ENCODE measurements around the gene AIF1.
A peak's percentile ranks its signal among the peaks of the same experiment; 100 is the strongest.

AIF1 gene

DNA sequence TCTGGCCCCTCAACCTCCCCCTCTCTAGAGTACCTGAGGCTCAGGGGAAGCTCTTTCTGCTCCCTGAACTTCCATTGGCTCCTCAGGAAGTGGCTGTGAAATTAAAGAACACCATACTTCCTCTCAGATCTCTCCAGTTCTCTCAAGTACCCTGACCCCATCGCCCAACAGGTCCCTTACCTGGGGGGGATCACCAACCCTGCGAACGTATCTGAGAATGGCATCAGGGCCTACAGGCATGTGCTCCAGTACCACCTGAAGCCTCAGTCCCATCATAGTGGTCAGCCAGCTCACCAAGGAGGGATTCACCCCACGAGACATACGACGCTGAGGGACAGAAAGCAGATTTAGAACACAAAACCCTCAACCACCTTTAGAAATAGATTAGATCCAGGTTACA, 25.6 kb downstream of the AIF1 start:
- TF ChIP-seq, protein P1, sequence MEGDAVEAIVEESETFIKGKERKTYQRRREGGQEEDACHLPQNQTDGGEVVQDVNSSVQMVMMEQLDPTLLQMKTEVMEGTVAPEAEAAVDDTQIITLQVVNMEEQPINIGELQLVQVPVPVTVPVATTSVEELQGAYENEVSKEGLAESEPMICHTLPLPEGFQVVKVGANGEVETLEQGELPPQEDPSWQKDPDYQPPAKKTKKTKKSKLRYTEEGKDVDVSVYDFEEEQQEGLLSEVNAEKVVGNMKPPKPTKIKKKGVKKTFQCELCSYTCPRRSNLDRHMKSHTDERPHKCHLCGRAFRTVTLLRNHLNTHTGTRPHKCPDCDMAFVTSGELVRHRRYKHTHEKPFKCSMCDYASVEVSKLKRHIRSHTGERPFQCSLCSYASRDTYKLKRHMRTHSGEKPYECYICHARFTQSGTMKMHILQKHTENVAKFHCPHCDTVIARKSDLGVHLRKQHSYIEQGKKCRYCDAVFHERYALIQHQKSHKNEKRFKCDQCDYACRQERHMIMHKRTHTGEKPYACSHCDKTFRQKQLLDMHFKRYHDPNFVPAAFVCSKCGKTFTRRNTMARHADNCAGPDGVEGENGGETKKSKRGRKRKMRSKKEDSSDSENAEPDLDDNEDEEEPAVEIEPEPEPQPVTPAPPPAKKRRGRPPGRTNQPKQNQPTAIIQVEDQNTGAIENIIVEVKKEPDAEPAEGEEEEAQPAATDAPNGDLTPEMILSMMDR (IDR thresholded peaks at IDR 0.05; ENCODE audit: low read depth, low read length), result no peak

DNA sequence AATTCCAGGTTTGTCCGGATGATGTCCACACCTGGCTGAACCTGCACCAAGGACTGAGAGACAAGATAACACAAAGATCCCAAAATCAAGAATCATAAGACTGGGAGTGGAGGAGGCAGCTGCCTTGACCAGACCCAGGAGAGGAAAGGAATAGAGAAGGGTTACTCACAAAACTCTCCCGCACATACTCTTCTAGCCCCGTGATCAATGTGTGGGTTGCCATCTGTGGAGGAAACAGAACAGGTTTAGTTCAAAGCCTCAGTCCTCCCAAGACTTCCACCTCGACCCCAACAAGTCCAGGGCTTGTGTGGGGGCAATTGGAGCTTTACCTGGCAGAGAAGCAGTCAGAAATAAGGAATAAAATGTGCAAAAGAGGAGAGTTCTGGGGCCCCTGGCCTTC, 26.3 kb downstream of the AIF1 start:
- TF ChIP-seq, protein P1 (IDR thresholded peaks at IDR 0.05; ENCODE audit: low read depth, low read length), result no peak

More for the DNA sequence above, 25.6 kb downstream of the AIF1 start:
- H3K4me3 ChIP-seq (ENCODE audit: low read depth, low read length), result no peak overlapping the region

DNA sequence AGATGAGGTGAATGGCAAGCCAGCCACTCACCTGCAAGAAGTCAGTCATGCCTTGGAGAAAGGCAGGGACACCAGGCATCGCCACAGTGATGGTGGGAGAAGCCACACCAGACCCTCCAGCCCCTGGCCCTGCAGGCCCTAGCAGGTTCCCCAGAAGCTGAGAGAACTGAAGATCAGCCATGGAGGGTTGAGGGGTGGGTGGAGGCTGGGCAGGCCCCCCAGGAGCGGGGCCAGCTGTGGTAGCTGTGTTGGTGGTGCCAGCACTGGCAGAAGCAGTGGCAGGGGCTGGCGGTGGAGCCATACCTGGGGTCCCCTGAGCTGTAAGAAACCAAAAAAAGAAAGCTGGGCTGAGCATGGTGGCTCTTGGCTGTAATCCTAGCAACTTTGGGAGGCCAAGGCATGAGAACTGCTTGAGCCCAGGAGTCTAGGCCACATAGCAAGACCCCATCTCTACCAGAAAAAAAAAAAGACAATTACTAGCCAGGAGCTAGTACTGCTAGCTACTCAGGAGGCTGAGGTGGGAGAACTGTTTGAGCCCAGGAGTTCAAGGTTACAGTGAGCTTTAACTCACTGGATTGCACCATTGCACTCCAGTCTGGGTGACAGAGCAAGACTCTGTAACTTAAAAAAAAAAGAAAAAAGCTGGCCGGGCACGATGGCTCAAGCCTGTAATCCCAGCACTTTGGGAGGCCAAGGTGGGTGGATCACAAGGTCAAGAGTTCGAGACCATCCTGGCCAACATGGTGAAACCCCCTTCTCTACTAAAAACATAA, 27.9 kb downstream of the AIF1 start:
- TF ChIP-seq, protein P1 (IDR thresholded peaks at IDR 0.05; ENCODE audit: low read depth, low read length), result no peak
- H3K4me3 ChIP-seq (ENCODE audit: low read depth, low read length), result no peak overlapping the region

More for the DNA sequence above, 26.3 kb downstream of the AIF1 start:
- no peak overlapping the region for H3K4me3 ChIP-seq (ENCODE audit: low read depth, low read length)

DNA sequence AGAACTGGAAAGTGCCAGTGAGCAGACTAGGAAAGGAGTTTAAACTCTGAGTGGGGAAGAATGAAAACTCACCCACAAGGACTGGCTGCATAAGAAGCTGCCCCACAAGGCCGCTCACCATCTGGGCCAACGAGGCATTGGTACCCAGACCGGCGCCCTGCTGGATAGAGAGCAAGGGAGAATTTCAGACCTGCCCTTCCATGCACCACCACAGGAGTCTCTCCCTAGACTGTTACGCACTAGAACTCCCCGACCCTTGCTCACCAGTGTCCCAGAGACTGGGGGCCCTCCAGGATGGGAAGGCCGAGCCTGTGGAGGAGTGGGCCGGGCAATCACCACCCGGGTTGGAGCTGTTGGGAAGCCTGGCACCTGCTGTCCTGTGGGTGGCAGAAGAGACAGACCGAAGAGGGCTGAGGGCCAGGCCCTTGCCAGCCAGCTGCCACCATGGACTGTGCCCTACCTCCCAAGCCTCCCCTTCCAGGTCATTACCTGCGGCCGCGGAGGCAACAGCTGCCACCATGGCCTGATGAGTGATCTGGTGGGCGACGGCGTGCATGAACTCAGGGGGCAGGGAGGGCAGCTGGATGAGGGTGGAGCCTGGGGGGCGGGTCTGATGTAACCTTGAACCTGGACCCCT, 28.9 kb downstream of the AIF1 start:
- no peak overlapping the region for H3K4me3 ChIP-seq (ENCODE audit: low read depth, low read length)
- TF ChIP-seq, protein P1 (IDR thresholded peaks at IDR 0.05; ENCODE audit: low read depth, low read length), result no peak

DNA sequence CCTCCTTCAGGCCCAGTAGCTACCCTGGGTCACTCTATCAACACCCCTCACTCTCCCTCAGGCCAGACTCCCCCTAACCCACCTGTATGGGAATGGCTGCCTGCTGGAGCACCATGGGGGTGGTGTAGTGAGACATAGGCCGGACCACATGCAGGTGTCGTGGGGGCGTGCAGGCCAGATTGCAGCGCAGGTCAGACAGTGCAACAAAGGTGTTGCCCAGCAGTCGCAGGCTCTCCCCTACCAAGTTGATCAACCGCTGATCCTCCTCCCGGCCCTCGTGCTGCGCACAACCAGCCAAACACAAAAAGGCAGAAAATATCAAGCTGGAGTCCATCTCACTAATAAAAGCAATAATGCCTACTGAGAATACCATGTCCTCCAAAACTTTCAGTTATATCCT, 30.3 kb downstream of the AIF1 start:
- TF ChIP-seq, protein P1 (IDR thresholded peaks at IDR 0.05; ENCODE audit: low read depth, low read length), result no peak
- H3K4me3 ChIP-seq (ENCODE audit: low read depth, low read length), result no peak overlapping the region

DNA sequence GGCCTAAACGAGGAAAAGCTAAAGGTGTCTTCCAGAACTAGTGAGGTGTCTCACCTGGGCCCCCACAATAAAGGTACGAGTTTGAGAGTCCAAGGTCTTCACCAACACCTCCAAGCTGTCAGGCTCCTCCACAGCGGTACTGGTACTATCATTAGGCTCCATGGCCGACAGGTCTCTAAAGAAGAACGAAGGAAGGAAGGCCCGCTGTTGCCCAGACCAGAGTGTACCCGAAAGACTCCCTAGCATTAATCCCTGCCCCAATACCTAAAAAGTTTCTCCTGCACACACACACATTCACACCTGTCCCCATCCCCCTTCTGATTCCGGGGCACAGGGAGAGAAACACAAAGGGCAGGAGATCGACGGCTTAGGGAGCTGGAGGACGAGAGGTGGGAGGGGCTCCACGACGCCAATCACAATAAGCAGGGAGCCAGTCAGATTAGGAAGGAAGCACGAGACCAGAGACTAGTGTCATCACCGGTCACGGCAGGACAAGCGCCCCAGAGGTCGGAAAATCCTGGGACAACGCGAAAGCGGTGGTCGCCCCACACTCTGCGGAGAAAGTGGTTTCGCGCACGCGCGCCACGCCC, 36.7 kb downstream of the AIF1 start:
- H3K4me3 ChIP-seq (ENCODE audit: low read depth, low read length), result peak overlapping the region; percentile 80
- TF ChIP-seq, protein P1 (IDR thresholded peaks at IDR 0.05; ENCODE audit: low read depth, low read length), result no peak
